CMK (cell line): ENCODE data around the gene SLC5A12.

ENCODE experiments used
- DNase-seq: peaks from one replicate; pipeline ENCODE4 v3.0.0-alpha.2; 2010; ENCODE audit warnings: low read depth

SLC5A12 gene

GRCh38 chr11:26719289-26719973, 2.4 kb downstream of the SLC5A12 start:
- DNase-seq, result no peak

- DNase-seq, result no peak
These were observed 4.1 kb downstream of the SLC5A12 start for GRCh38 chr11:26717771-26718170.

GRCh38 chr11:26715133-26715532, 6.7 kb downstream of the SLC5A12 start:
- no peak for DNase-seq

- DNase-seq, result peak; percentile 62
These were observed 9.4 kb downstream of the SLC5A12 start for GRCh38 chr11:26712497-26712896.

GRCh38 chr11:26710489-26710888, 11.4 kb downstream of the SLC5A12 start:
- no peak for DNase-seq

GRCh38 chr11:26708736-26709456, 13.0 kb downstream of the SLC5A12 start:
- DNase-seq, result no peak

GRCh38 chr11:26706181-26706580, 15.7 kb downstream of the SLC5A12 start:
- no peak for DNase-seq

GRCh38 chr11:26704249-26704648, 17.6 kb downstream of the SLC5A12 start:
- no peak for DNase-seq

- no peak for DNase-seq
These were observed 18.3 kb downstream of the SLC5A12 start for GRCh38 chr11:26703411-26704191.

GRCh38 chr11:26702406-26702805, 19.5 kb downstream of the SLC5A12 start:
- no peak for DNase-seq

- DNase-seq, result no peak
These were observed 21.2 kb downstream of the SLC5A12 start for GRCh38 chr11:26700574-26701235.

GRCh38 chr11:26698224-26698623, 23.6 kb downstream of the SLC5A12 start:
- DNase-seq, result no peak

- no peak for DNase-seq
These were observed 25.5 kb downstream of the SLC5A12 start for GRCh38 chr11:26696330-26696729.

- no peak for DNase-seq
These were observed 33.2 kb downstream of the SLC5A12 start for GRCh38 chr11:26688701-26689100.

GRCh38 chr11:26687351-26687750, 34.5 kb downstream of the SLC5A12 start:
- no peak for DNase-seq

GRCh38 chr11:26677566-26677965, 44.3 kb downstream of the SLC5A12 start:
- DNase-seq, result no peak

GRCh38 chr11:26676641-26677040, 45.2 kb downstream of the SLC5A12 start:
- DNase-seq, result no peak

- no peak for DNase-seq
These were observed 46.5 kb downstream of the SLC5A12 start for GRCh38 chr11:26675233-26675928.

- DNase-seq, result no peak
These were observed 55.9 kb downstream of the SLC5A12 start for GRCh38 chr11:26665946-26666345.

- no peak for DNase-seq
These were observed 56.8 kb downstream of the SLC5A12 start for GRCh38 chr11:26665036-26665435.

- DNase-seq, result no peak
These were observed 58.9 kb downstream of the SLC5A12 start for GRCh38 chr11:26662916-26663315.

GRCh38 chr11:26655287-26655686, 66.6 kb downstream of the SLC5A12 start:
- no peak for DNase-seq
